Spleen (tissue), 7 donors: ENCODE measurements around the gene RPL38.

Experiments used
- CTCF ChIP-seq, 11 experiments: fragments of 200-600 bp in 7 of 11; fragments of 450-650 bp in 4 of 11; sonication (generic) in 4 of 11; IDR thresholded peaks in 8 of 11; conservative IDR thresholded peaks in 3 of 11; 1 replicate in 7 of 11; 2 replicates in 4 of 11; pipeline versions ENCODE4 v1.4.0 to v1.8.0; 2016 to 2021; ENCODE audit warnings: antibody characterized with exemption in 11 of 11, inconsistent platforms in 4 of 11, mild to moderate bottlenecking in 1 of 11
- POLR2A ChIP-seq, 3 donors: fragments of 450-650 bp; IDR thresholded peaks; one replicate each; pipeline ENCODE4 v1.5.1; 2017; ENCODE audit warnings: antibody characterized with exemption in 3 of 3, mild to moderate bottlenecking in 1 of 3
- donor health status: DM: no; HTN: no; CAD: no; lungs with moderate emphysema.
- donor health status: DM: no; HTN: no; CAD: no.
- donor health status: DM: no; HTN: no; CAD: no.

- TF ChIP-seq POLR2A (IDR thresholded peaks at IDR 0.05) (no peak), CTCF (IDR thresholded peaks at IDR 0.05 in 8 of 11, conservative IDR thresholded peaks at IDR 0.05 in 3 of 11) (no peak)
Observed at GRCh38 chr17:74241847-74242246, 38.4 kb downstream of the RPL38 start.
